Measurements from ENCODE around the gene FLVCR2. TPM values are rescaled to one million over a fixed set of nuclear protein-coding genes. Genes with fewer than 3 reads are reported as not detected.
A peak's percentile ranks its signal among the peaks of the same experiment; 100 is the strongest.

FLVCR2 gene
- total RNA-seq, 1 donor: 1.6 TPM

- DNase-seq (ENCODE audit: low read depth in 2 of 3, low spot score in 2 of 3): no peak
Observed at GRCh38 chr14:75626396-75626795, 48.0 kb downstream of the FLVCR2 start.

GRCh38 chr14:75626863-75627262, 48.4 kb downstream of the FLVCR2 start:
- DNase-seq (ENCODE audit: low read depth in 2 of 3, low spot score in 2 of 3): no peak

- no peak for DNase-seq (ENCODE audit: low read depth in 2 of 3, low spot score in 2 of 3)
Observed at GRCh38 chr14:75627406-75627805, 49.0 kb downstream of the FLVCR2 start.

GRCh38 chr14:75628816-75629215, 50.4 kb downstream of the FLVCR2 start:
- DNase-seq (ENCODE audit: low read depth in 2 of 3, low spot score in 2 of 3): no peak

- no peak for DNase-seq (ENCODE audit: low read depth in 2 of 3, low spot score in 2 of 3)
Observed at GRCh38 chr14:75630695-75631452, 52.5 kb downstream of the FLVCR2 start.

DNA sequence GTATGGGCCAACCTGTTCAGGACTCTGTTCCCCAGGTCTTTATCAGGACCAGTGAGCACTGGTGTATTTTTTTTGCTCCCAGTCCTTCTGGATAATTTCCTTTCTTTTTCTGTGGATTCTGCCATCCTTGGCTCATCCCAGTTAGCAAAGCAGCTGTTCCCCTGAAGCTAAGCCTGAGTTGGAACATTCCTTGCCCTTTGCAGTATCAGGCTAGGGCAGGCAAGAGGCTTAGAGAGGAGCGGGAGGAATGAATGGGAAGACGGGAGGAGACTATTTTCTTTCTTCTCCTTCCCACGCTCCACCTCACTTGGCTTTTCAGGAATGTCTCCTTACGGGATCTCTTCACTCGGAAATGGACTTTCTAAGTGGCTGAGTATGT, 53.0 kb downstream of the FLVCR2 start:
- no peak for DNase-seq (ENCODE audit: low read depth in 2 of 3, low spot score in 2 of 3)

GRCh38 chr14:75634848-75635247, 56.4 kb downstream of the FLVCR2 start:
- DNase-seq (ENCODE audit: low read depth in 2 of 3, low spot score in 2 of 3): no peak

GRCh38 chr14:75636100-75636692, 57.8 kb downstream of the FLVCR2 start:
- no peak for DNase-seq (ENCODE audit: low read depth in 2 of 3, low spot score in 2 of 3)

DNA sequence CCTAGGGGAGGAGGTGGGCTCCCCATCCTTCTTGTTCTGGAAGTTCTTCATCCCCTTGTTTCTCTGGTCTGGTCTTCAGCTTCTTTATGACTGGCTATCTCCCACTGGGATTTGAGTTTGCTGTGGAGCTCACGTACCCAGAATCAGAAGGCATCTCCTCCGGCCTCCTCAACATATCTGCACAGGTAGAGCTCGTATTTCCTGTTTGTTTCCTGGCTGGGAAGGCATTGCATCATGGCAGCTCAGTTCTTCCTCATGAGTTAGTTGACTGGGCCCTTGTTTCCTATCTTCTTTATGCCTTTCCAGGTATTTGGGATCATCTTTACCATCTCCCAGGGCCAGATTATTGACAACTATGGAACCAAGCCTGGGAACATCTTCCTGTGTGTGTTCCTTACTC, 62.5 kb downstream of the FLVCR2 start:
- no peak for DNase-seq (ENCODE audit: low read depth in 2 of 3, low spot score in 2 of 3)

GRCh38 chr14:75643985-75644384, 65.6 kb downstream of the FLVCR2 start:
- DNase-seq (ENCODE audit: low read depth in 2 of 3, low spot score in 2 of 3): no peak

DNA sequence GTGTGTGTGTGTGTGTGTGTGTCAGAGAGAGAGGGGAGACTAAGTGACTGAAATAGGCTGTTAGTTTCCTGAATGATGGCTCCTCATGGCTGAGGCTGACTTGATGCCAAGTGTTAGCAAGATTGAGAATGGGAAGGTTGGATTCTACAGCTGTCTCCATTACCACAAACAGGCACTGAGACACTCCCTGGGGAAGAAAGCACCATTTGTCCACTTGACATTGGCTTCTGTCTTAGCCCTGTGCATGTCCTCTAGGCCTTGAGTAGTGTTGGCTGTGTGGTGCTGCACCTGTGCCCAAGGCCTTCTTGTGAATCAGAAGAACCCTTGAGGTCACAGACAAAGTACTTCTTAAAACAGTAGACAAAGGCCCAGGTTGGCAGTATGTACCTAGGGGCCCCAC, 66.6 kb downstream of the FLVCR2 start:
- DNase-seq (ENCODE audit: low read depth in 2 of 3, low spot score in 2 of 3): no peak

DNA sequence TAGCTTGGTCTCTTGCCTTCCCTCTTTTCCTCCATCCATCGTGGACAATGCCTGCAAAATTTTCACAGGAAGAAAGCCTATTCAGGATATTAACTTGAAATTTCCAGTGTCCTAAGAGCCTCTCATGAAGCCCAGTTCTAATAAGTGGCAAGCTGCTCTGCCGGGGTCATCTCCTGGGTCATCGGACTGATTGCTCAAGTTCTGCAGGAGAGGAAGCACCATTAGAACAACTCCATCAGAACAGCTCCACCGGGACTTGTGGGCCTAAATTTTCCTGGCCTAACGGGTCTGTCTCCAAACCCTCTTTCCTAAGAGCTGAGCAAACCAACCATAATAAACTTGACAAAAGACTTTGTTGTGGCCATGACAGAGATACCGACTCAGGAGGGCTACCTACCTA, 68.3 kb downstream of the FLVCR2 start:
- no peak for DNase-seq (ENCODE audit: low read depth in 2 of 3, low spot score in 2 of 3)

- no peak for DNase-seq (ENCODE audit: low read depth in 2 of 3, low spot score in 2 of 3)
Observed at GRCh38 chr14:75647640-75648039, 69.2 kb downstream of the FLVCR2 start.

- DNase-seq (ENCODE audit: low read depth in 2 of 3, low spot score in 2 of 3): no peak
Observed at GRCh38 chr14:75648066-75648838, 69.8 kb downstream of the FLVCR2 start.

DNA sequence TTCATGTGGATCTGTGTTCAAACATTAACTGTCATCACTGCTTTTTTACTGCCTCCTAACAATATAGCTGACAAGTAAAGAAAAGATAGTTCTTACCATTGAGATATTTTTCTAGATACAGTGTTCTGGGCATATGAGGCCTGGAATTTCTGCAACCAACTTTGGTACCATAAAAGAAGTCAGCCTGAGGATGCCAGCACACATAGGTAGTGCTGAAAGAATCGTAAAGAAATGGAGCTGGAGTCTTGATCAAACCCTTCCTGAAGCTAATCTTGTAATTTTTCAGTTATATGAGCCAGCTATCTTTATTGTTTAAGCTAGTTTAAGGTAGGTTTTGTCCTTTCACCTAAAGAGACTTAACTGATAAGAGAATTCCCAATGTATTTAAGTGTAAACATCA, 70.9 kb downstream of the FLVCR2 start:
- no peak for DNase-seq (ENCODE audit: low read depth in 2 of 3, low spot score in 2 of 3)

GRCh38 chr14:75649773-75650172, 71.4 kb downstream of the FLVCR2 start:
- no peak for DNase-seq (ENCODE audit: low read depth in 2 of 3, low spot score in 2 of 3)

- no peak for DNase-seq (ENCODE audit: low read depth in 2 of 3, low spot score in 2 of 3)
Observed at GRCh38 chr14:75650253-75651058, 72.0 kb downstream of the FLVCR2 start.

GRCh38 chr14:75653563-75653962, 75.1 kb downstream of the FLVCR2 start:
- DNase-seq (ENCODE audit: low read depth in 2 of 3, low spot score in 2 of 3): no peak

DNA sequence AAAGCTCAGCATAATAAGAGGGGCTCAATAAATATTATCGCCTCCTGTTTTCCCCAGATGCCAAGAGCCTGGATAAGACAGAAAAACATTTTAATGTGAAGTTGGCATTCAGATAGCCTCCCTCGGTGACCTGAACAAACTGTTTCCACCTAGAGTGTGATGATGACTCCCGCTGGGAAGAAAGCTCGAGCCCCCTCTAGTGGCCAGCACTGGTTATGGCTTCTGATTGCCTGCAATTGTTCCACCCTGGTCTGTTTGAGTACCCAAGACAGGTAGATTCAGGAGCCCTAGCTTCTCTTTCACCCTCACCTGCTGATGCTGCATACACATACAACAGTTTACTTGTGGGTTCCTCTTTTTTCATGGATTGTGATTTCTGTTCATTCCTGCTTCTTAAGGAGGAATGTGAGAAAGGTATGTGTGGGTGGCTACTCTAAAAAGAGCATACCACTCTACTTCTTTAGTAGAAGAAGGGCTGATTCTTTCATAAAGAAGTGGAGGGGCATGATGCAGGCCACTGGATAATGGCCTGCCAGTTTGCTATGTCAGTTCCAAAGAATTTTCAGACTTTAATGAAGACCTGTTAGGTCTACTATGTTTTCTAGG, 75.8 kb downstream of the FLVCR2 start:
- peak; percentile 60 to 78 (median 61) for DNase-seq (ENCODE audit: low read depth in 2 of 3, low spot score in 2 of 3)

DNA sequence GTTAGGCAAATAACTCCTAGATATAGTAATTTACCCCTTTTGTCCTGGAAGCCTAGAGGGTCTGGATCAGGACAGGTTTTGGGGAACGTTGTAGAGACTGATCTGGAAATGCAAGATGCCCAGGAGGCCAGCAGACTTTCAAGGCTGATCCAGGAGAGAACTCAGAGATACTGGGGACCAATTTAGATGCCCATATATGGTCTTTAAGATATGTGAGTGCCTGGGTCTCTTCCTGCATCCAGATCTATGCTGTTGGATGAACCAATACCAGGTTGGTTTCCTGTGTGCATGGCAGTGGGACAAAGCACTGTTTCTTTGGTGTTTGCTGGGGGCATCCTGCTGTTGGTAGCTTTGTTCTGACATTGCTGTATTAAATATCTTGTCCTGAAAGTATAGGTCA, 76.8 kb downstream of the FLVCR2 start:
- no peak for DNase-seq (ENCODE audit: low read depth in 2 of 3, low spot score in 2 of 3)

DNA sequence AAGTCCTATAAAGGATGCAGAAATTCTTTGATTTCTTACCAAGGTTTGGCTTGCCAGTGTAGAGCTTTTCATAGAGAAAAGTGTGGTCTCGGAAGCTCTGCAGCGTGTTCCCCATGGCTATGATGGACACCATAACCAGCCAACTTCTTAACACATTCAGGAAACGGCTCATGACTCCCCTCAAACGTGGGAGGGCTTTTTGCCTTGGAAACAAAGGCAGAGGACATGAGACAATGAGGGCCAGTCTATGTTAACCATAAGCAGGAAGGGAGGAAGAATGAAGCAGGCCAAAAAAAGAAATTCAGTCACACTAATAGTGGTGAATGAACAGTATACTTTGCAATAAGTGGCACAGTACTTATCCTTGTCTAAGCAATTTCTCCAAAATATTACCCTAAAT, 78.9 kb downstream of the FLVCR2 start:
- no peak for DNase-seq (ENCODE audit: low read depth in 2 of 3, low spot score in 2 of 3)
